NCI-H774 (cell line): ENCODE results near the gene SRRM5.
"Not testable (repeated sequence)": the region's sequence is repeated elsewhere in the genome, so short reads cannot be mapped to it uniquely, and the experiment has no call there.

Experiments used
- DNase-seq: peaks from one replicate; lab custom pipeline; 2025; lab: John Stamatoyannopoulos, UW

SRRM5 gene

DNA sequence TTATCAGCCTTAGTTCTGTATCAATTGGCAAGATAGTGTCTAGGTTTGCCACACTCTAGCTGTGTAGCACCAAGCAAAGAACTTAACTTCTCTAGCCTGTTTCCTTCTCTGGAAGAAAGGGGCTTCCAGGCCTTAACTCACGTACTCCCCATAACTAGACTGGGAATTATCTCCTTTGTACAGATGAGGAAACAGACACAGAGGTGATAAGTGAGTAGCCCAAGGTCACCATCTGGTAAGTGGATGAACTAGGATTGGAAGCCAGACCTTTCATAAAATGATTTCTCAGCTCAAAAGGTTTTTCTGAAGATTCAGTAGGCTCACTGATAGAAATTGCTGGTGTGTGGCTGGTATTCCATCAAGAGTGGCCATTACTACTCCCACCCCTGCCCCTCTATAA, 4.4 kb downstream of the SRRM5 start:
- no peak for DNase-seq

DNA sequence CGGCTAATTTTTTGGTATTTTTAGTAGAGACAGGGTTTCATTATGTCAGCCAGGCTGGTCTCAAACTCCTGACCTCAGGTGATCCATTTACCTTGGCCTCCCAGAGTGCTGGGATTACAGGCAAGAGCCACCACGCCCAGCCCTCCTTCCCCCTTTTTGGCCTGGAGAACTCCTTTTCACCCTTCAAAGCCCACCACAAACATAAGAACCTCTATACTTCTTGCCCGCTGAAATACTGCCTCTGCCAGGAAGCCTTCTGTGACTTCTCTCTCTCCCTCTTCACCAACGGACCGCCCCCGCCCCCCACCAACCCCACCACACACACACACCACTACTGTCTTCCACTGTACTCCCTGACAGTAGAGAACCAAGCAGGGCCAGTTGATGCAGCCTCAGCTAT, 5.1 kb downstream of the SRRM5 start:
- no peak for DNase-seq

DNA sequence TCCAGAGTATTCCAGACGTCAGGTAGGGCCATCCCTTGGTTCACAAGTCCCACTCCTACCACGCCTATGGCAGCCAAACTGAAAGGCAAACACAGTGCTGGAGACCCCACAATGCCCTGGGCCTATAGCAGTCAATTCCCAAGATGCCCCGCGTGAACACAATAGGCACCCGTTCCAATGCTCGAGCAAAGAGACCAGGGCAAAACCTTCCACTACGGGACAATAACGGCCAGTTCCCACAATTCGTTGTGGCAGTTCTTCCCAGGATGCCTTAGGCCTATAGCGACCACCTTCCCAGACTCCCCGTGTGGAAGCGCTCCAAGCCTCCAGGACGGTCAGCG, 7.0 kb downstream of the SRRM5 start:
- DNase-seq = peak; percentile 48

DNA sequence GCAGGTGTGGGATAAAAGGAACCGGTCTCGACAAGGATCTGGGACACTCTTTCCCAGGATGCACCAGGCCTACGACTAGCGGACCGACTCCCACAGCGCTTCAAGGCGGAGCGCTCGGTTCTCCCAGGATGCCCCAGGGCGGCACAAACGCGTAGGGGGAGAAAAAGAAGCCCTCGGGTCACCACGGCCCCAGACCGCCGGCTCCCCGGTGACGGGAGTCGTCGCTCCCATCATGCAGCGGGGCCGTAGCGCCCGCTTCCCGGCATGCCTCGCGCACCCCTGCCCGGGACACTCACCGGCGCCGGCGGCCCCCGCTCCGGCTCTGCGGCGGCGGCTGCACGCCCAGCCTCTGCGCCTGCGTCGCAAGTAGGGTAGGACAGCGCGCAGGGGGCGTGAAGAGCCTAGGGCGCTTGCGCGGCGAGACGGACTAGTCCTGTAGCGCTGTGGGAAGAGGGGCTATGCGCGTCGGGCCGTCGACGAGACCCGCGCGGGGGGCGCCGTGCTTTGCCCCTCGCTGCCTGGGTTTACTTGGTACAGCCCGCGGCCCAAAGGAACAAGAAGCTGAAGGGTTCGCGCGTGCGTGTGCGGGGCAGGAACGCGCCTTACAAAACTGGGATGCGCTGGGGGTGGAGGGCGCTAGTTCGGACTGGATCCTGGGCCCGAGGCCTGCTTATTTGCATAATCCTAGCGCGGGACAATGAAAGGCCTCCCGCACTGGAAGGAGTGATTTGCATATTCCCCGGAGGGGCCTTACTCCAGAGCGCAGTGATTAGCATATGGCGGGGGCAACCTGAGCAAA, 7.6 kb downstream of the SRRM5 start, which contains the start of gene ZNF428:
Gene ZNF428, minus strand, starts transcription at position 368 of the 799 bp plus-strand sequence. CDS start 5,325 bp downstream, outside the sequence.
- DNase-seq = peak; percentile 86

DNA sequence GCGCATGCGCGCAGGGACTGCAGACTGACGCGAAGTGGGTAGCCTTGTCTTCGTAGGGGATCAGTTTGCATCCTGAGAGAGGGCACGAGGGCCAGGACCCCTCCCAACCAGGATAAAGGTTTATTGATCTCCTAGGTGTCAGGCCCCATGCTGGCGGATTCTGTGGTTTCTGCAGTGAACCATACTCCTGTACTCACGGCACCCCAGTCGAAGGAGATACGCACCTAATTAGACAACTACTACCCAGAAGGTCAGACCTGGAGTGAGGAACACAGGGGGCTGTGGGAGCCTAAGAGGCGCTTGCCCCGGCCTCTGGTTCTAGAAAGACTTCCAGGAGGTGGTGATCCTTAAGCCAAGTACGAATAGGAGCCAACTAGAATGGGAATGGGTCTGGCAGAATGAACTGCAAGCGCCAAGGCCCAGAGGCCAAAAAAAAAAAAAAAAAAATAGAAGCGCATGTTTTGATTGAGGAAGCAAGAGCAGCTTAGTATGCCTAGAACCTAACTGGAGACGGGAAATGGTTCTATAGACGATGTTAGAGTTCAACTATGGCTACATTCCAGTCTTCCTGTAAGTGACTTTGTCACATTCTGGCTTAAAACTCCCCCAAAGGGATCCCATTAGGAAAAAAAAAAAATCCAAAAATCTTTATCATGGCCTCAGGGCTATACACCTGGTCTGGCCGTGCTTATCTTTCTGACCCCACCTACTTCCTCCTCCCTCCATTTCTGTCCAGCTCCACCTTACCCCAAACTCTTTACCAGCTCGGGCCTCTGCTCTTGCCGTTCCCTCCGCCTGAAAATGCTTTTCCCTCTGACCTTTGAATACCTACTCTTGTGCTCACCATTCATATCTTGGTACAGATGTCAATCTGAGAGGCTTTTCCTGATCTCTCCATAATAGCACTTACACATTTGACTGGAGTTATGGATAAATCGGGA, 8.4 kb downstream of the SRRM5 start:
- DNase-seq = no peak

DNA sequence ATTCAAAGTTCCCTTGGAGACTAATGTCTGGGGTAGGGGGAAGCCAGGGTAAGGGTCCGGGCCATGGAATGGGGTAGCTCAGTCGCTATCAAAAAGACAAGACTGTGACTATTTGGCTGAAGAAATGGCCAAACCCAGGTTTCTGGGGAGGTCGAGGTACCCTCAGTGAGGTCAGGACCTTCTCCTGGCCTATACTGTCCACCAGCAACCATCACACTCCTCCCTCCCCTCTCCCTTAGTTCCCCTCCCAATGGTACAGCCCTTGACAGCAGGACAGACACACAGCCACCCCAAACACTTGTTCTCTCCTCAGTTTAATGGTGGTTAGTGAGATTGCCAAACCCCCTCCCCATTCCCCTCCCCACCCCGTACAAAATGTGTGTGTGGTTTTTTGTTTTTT, 10.2 kb downstream of the SRRM5 start:
- DNase-seq = no peak

DNA sequence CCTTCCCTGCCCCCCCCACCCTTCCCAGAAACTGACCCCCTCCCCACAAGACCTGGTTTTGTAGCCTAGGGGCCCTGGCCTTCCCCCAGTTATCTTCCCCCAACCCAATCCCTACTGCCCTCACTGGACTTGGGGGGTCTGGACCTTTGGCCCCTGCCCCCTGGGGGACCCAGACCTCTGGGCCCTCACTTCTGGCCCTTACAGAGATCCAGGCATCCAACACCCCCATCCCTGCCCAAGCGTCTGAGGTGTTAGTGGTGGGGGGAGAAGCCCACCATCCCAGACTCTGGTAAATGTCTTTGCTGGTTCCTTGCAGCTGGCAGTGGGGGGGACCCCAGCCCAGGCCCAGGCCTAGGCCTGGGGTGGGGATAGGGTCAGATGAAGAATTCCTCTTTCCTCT, 11.1 kb downstream of the SRRM5 start:
- no peak for DNase-seq

DNA sequence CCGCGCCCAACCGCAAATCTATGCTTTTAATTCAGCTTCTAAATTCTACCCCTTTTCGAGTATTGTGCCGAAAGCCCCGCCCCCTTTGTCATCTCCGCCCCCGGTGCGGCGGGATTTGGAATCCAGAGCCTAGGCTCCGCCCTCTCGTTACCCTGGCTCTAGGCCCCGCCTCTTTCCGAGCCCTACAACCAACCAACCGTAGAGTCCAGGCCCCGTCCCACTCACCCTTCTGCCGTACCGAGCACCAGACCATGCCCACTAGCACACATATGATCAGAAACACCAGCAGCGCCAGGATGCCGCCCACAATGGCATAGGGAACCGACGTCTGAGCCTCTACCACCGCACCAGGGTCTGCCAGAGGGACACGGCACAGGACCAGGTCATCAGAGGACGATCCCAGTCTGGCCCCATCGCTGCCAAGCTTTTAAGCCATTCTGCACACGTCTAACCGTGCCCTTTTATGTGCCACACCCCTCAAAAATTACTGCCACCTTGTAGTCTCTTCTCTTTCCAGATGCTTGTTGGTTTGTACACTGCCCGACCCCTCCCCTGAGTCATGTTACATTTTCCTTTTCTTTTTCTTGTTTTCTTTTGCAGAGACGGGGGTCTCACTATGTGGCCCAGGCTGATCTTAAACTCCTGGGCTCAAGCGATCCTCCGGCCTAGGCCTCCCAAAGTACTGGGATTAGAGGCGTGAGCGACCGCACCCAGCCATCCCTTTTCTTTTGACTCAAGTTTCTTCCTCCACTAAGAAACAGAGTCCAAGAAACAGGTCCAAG, 12.2 kb downstream of the SRRM5 start:
- no peak for DNase-seq

DNA sequence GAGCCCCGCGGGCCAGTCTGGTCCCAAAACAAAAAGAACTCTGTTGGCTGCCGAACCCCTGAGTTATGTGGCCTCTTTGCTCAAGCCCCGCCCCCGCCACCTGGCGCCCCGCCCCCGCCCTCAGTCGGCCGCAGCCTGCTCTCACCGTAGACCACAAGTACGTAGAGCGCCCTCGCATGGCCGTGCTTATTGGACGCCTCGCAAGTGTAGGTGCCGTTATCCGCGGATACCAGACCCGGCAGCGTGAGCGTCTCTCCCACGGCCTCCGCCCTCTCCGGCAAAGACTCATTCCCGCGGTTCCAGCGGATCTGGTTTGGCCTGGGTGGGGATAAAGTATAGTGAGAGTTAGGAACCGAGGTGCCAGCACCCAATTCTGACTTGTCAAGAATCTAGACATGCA, 13.0 kb downstream of the SRRM5 start:
- no peak for DNase-seq

DNA sequence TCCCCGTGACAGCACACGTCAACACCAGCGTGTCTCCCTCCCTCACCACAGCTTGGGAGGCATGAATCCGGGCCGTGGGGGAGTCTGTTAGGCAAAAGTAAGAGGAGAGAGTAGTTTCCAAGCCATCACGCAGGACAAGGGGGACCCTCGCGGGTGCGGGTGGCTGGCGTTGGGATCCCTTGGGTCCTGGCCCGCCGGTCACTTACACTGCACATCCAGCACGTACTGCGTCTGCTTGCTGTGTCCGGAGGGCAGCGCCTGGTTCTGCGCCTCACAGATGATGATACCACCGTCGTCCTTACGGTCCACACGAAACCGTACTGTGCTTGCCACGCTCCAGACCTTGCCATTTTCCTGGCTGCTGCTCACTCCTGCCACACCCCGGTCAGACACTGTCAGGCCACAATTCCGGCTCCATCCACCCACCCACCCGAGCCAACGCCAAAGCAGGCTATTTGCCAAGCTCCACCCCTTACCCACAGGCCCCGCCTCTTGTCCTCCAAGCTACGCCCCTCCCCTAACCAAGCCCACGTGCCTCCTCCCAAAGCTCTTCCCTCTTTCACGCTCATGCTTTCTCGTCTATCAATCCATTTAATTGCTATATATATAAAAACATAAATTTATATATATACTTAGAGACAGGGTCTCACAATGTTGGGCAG, 14.2 kb downstream of the SRRM5 start:
- no peak for DNase-seq

DNA sequence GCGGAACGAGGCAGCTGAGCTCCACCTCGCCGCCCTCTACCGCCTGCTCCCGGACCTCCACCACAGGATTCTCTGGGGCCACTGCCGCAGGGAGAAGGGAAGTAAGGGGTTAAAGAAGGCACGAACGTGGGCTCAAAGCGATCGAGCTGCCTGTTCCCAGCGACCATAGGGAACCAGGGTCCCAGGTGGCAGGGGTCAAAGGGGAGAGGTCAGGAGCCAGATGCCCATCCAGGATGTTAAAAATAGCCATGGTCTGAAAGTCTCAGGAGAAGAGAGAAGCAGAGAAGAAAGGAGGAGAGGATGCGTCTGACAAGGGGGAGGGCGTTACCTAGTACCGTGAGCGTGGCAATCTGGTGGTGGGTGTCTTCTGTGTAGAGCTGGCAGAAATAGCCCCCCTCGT, 14.9 kb downstream of the SRRM5 start:
- no peak for DNase-seq

DNA sequence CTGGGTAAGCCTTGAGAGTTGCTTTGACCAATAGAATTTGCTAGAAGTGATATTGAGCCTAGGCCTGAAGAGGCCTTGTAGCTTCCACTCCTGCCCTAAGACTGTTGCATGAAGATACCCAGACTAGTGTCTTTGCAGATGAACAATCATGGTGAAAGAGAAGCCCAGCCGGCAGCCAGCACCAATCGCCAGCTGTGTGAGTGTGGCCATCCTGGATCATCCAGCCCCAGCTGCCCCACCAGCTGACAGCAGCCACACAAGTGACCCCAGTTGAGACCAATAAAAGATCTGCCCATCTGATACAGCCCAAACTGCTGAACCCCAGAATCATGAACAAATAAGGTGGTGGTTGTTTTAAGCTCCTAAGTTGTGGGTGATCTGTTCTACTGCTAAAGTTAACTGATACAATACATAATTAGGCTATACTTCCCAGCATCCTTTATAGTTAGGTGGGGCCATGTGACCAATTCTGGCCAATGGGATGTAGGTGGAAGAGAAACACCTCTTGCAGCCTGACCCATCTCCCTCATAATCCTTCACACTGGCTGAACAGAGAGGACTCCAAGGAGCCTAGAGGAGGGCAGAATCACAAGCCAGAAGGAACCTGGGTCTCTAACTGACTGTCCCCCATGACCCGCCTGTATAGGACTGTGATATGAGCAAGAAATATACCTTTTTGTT, 16.9 kb downstream of the SRRM5 start:
- DNase-seq = no peak

DNA sequence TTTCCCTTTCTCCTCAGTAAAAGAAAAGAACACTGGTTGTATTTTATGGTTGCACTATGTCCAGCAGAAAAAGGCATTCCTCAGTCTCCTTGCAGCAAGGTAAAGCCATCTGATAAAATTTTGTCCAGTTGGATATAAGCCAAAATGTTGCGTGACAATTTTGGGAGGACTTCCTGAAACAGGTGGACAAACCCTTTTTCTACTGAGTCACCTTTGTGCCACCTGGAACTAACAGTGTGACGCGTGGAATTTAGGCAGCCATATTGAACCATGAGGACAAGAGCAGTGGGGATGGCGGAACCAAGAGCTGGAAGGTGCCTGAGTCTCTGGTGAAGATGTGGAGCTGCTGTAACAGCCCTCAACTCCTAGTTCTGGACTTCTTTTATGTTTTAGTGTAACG, 19.6 kb downstream of the SRRM5 start:
- no peak for DNase-seq

DNA sequence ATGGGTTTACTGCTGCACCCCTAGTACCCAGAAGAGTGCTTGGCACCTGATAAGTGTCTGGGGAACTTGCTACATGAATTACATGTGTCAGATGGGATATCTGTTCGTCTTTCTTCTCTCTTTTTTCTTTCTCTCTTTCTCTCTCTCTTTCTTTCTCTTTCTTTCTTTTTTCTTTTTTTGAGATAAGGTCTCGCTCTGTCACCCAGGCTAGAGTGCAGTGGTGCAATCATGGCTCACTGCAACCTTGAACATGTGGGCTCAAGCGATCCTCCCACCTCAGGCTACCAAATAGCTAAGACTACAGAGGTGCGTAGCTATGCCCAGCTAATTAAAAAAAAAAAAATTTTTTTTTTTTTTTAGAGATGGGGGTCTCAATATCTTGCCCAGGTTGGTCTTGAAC, 21.6 kb downstream of the SRRM5 start:
- no peak for DNase-seq

DNA sequence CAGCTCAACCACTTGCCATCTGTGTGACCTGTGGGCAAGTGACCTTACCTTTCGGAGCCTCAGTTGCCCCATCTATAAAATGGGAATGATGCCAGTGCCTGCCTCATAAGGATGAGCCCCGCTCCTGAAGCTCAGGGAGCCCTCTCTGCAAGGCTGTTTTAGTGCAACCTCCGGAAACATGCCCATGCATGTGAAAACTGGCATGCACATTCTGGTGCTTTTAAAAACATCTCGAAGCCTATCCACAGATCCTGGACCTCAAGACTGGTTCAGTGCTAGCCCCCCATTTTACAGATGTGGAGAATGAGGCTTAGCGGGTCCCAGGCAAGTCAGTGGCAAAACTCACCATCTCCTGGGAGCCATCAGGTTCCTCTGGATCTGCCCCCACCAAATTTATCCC, 22.2 kb downstream of the SRRM5 start:
- no peak for DNase-seq

DNA sequence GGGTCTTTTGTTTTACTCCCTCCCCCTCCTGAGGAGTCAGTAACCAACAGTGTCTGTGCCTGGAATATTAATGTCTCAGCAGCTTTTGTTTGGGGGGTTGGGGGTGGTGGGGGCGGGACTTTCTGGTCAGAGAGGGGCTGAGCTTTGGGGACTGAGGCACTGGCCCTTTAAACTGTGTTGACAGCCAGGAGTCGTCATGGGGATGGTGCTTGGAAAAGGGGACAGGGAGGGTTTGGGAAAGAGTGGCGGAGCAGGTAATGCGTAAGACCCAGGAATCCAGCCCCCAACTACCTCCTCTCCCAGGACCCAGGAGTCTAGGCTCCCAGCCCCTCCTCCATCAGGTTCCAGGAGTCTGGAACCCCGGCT, 22.6 kb downstream of the SRRM5 start:
- DNase-seq = no peak

DNA sequence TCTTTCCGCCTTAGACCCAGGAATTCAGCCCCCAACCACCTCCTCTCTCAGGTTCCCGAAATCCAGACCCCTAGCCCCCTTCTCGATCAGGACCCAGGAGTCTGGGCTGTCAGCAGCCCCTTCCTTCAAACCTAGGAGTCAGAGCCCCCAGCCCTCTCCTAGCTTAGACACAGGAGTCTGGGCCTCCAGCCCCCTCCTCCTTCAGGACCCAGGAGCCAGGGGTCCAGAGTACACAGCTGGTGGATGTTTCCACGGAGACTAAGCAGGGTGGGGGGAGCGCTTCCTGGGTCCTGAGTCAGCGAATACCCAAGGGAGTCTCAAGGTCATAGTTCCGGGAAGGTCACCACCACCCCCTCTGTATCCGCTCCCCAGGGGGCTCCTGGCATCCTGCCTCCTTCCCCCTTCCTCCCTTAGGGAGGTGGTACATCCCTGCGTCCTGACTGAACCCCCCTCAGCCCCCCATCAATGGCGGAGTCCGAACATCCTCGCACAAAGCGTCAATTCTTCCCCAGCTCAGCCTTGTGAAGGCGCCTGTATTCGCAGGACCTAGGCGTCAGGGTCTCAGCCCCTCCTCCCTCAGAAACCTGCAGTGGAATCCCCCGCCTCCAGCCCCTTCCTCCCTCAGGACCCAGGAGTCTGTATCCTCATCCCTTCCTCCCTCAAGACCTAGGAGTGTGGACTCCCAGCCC, 23.1 kb downstream of the SRRM5 start:
- DNase-seq = no peak

DNA sequence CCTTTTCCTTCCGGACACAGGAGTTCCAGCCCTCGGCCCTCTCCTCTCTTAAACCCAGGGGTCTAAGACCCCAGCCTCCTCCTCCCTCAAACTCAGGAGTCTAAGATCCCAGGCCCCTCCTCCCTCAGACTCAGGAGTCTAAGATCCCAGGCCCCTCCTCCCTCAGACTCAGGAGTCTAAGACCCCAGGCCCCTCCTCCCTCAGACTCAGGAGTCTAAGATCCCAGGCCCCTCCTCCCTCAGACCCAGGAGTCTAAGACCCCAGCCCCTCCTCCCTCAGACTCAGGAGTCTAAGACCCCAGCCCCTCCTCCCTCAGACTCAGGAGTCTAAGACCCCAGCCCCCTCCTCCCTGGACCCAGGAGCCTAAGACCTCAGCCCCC, 23.7 kb downstream of the SRRM5 start:
- DNase-seq = not testable (repeated sequence)

DNA sequence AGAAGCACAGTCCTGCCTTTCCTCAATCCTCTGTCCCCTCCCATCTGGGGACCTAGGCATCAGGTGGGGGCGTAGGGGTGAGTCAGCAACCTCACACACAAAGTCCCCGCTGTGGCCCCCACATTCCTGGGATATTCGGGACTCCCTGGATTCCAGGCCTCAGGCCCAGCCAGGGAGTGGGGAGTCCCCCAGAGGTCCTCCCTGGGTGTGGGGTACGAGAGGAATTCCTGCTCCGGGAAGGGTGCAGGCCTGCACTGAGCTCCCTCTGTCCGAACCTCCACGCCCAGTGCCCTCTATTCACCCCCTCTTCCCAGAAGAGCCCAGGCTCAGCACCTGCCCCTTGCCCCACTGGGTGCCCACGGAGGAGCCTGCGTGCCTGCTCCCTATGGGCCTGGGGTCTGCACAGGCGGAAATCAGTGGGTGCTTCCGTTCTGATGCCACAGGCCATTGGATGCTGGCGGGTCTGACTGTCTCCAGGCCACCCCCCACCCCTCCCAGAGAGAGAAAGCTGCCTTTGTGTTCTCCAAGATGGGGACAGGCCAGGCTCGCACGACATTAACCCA, 24.3 kb downstream of the SRRM5 start:
- DNase-seq = no peak

DNA sequence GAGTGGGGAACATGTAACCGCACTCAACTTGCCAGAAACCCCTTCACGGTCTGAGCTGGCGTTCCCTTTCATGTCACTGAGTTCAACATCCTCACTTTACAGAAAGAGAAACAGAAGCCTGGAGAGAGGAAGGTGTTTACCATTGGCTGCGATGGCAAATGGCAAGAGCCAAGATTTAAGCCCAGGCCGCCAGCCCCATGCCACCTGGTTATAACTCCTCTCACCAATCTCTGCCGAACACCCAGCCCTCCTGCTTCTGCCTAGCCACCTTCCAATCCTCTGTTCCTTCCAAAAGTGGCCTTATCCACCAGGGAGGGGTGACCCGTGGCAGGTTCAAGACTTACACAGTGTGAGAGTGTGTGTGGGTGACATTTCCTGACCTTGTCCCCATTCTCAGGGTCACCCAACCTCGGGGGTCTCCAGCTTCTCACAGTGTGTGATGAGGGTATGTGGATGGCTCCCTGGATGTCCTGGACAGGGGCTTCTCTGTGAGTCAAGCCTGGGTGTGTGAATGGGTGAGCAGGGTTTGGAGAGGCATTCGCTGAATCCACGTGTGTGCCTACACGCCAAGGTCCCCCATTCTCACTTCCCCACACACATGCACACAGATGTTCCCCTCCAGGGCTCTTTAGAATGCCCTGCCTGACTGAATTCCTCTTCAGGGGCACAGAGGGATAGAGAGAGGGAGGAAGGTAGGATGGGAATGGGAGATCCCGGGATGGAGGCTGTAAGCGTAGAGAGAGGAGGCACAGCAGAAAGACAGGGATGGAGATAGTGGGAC, 26.5 kb downstream of the SRRM5 start:
- no peak for DNase-seq
